ENCODE data around the gene FILIP1L. TPM values are rescaled to one million over a fixed set of nuclear protein-coding genes. Genes with fewer than 3 reads are reported as not detected.
A peak's percentile ranks its signal among the peaks of the same experiment; 100 is the strongest.

Gene FILIP1L
- polyA plus RNA-seq, 1 of the 3 experiments (the other 2 are of a cell fraction): 26.8 TPM

DNA sequence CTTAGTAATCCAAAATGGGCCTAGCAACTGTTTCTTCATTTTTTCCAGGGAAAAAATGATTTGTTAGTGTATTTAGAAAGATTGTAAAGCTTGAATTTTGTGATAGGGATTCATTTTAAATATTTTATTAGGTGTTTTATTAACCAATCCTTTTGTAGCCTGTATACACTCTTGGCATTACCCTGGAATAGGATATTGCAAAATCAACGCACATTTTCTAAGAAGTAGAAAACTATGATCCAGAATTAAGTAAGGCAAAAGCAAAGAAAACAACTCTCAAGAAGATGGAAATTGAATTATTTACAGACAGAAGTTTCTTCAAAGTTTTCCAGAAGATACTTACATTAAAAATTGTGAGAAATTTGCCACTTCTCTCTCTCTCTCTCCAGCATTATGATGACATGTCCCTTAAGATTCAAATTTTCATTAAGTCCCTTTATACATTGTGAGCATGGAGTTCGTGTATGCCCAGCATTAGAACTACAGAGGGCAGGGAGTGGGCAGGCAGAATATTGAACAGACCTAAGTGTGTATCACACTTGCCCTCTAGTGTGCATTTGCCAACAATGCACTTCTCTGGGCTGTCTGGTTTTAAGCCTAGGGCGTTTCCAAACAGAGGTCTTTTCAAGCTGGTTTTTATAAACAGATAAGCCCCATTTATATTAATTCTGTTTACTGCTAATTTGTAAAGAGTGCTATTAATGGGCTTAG, 325.1 kb downstream of the FILIP1L start:
- Histone ChIP-seq H2AFZ (ENCODE audit: low read depth) (no peak overlapping the region; the same call in 1 of the 2 replicates), H4K20me1 (ENCODE audit: insufficient read depth) (no peaks in the 10 kb centered on the region), H3K9me2 (no peaks in the 10 kb centered on the region), H3K27me3 (ENCODE audit: insufficient read depth) (no peaks in the 10 kb centered on the region), H3K27ac (ENCODE audit: low read depth in 2 of 2, low read length in 1 of 2) (no peak overlapping the region), H3K79me2 (ENCODE audit: insufficient read depth) (no peaks in the 10 kb centered on the region), H3K4me1 (ENCODE audit: control insufficient read depth in 1 of 2, insufficient read depth in 2 of 2, low read depth in 1 of 2, low read length in 1 of 2) (no peaks in the 10 kb centered on the region; a peak in 1 of 4 replicates), H3K36me3 (replicated peaks in 1 of 2; ENCODE audit: control insufficient read depth in 1 of 2, insufficient read depth in 2 of 2, low read length in 1 of 2) (no peaks in the 10 kb centered on the region), H3F3A (replicated peaks; ENCODE audit: insufficient read depth) (no peaks in the 10 kb centered on the region), H3K4me3 (ENCODE audit: low read depth in 2 of 2, low read length in 1 of 2) (no peak overlapping the region; a peak in 1 of 4 replicates), H3K4me2 (no peak overlapping the region), H3K9me3 (no peaks in the 10 kb centered on the region), H3K9ac (no peak overlapping the region)
- 9% methylated on average over 3 of the region's 3 CpGs for WGBS (ENCODE audit: low lambda C conversion rate)
- CTCF ChIA-PET: interaction anchor here (0.6 to 3.6 kb wide), 16 partner anchors 11 to 290 kb away, joined by 3 to 20 read pairs (median 4); no protein-coding TSS in a partner anchor
- peak; percentile 62 for DNase-seq
- TF ChIP-seq CHD2 (IDR thresholded peaks at IDR 0.05; ENCODE audit: low read length, partially characterized antibody): peak; percentile 17
- no peak for TF ChIP-seq GATA2 (CRISPR knock-in tag; IDR thresholded peaks at IDR 0.05)
- no peak for TF ChIP-seq TCF12 (IDR thresholded peaks at IDR 0.05)
- TF ChIP-seq RAD21 (IDR thresholded peaks at IDR 0.05; ENCODE audit: low read length): peak; percentile 77
- TF ChIP-seq, protein P1, sequence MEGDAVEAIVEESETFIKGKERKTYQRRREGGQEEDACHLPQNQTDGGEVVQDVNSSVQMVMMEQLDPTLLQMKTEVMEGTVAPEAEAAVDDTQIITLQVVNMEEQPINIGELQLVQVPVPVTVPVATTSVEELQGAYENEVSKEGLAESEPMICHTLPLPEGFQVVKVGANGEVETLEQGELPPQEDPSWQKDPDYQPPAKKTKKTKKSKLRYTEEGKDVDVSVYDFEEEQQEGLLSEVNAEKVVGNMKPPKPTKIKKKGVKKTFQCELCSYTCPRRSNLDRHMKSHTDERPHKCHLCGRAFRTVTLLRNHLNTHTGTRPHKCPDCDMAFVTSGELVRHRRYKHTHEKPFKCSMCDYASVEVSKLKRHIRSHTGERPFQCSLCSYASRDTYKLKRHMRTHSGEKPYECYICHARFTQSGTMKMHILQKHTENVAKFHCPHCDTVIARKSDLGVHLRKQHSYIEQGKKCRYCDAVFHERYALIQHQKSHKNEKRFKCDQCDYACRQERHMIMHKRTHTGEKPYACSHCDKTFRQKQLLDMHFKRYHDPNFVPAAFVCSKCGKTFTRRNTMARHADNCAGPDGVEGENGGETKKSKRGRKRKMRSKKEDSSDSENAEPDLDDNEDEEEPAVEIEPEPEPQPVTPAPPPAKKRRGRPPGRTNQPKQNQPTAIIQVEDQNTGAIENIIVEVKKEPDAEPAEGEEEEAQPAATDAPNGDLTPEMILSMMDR (IDR thresholded peaks at IDR 0.05): peak; percentile 76
- TF ChIP-seq SMC3 (IDR thresholded peaks at IDR 0.05; ENCODE audit: low read depth, low read length): peak; percentile 71
- POLR2A ChIA-PET: no interaction called here

Small RNA genes lying within 50 kb of the gene (small RNA-seq; reads per million reads assigned to genes)
- gene MIR3921: 0 to 0.39 (median 0) reads per million in 7 experiments

Other genes with a start within 250 kb of the FILIP1L start
- 6.7 and 10.9 TPM in 2 replicates for gene TBC1D23, start 146.5 kb upstream of the FILIP1L start, polyA plus RNA-seq (2012; rRNA removed)
- 28.6 and 41.4 TPM in 2 replicates for gene NIT2, start 220.3 kb upstream of the FILIP1L start, polyA plus RNA-seq (2012; rRNA removed)

Measured in SK-N-SH (cell line).